ENCODE results near the gene TMEM44.

DNA sequence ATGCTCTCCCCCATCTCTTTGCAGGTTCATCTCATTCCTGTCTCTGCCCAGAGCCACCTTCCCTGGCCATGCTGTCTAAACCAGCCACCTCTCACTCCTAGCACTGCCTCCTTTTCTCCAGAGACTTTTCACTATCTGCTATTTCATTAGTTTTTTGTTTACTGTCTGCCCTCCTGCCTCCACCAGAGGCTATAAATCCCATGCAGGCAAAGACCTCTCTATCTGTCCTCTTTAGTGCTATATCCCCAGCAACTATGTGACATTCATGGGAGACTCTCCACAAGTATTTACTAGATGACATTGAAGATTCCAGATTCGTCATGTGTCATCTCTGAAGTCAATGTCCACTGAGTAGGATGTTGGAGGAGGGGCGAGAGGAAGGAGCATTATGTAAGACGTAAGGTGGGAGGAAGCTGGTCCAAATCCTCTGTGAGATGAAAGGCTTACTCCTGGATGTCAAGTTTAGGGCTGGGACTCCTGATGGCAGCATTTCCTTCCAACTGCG, 49.0 kb upstream of the TMEM44 start:
- TF ChIP-seq, protein P1, sequence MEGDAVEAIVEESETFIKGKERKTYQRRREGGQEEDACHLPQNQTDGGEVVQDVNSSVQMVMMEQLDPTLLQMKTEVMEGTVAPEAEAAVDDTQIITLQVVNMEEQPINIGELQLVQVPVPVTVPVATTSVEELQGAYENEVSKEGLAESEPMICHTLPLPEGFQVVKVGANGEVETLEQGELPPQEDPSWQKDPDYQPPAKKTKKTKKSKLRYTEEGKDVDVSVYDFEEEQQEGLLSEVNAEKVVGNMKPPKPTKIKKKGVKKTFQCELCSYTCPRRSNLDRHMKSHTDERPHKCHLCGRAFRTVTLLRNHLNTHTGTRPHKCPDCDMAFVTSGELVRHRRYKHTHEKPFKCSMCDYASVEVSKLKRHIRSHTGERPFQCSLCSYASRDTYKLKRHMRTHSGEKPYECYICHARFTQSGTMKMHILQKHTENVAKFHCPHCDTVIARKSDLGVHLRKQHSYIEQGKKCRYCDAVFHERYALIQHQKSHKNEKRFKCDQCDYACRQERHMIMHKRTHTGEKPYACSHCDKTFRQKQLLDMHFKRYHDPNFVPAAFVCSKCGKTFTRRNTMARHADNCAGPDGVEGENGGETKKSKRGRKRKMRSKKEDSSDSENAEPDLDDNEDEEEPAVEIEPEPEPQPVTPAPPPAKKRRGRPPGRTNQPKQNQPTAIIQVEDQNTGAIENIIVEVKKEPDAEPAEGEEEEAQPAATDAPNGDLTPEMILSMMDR (IDR thresholded peaks at IDR 0.05; ENCODE audit: insufficient read depth, low read length, poor library complexity, severe bottlenecking), result no peak
- TF ChIP-seq EZH2phosphoT487 (conservative IDR thresholded peaks at IDR 0.05; ENCODE audit: low read length), result no peak
